Inflammatory macrophage treated with lipopolysaccharide for 4 hours (primary cell): ENCODE measurements around the gene CASZ1.

Experiments
- DNase-seq: peaks from one replicate; pipeline ENCODE4 v3.0.0-alpha.2; 2020

CASZ1 gene

DNA sequence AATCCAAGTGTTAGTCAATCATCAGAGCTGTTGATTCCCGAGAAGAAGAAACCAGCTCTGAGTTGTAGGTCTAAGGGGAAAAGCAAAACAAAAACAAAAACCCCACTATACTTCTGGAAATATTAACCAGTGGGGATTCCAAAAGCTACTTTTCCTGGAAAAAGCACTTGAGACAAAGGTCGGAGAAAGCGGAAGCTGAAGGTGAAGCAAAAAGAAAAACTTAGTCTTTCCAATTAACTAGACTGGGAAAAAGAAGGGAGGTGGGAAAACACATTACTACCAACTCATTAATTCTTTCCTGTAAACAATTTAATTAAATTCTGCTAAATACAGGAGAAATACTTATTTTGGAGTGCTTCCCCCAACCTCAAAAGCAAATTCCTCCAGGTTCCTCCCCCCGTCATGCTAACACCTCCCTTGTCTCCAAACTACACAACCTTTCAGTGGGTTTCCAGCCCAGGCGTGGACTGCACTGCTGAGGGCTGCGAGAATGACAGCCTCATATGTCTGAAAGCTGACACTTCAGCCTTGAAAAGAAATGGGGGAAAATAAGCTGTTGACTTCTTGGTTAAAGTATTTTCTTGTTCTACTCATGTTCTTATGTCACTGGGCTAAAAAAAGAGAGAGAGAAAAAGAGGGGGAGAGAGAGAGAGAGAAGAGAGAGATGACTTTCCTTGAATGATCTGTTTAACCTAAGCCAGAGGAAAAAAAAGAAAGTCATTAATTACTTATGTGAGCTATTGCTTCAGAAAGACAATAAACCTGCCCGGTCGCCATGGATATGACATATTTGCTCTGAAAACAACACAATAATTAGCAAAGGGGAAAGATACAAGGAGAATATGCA lies 5.1 kb downstream of the CASZ1 start:
- no peak for DNase-seq

DNA sequence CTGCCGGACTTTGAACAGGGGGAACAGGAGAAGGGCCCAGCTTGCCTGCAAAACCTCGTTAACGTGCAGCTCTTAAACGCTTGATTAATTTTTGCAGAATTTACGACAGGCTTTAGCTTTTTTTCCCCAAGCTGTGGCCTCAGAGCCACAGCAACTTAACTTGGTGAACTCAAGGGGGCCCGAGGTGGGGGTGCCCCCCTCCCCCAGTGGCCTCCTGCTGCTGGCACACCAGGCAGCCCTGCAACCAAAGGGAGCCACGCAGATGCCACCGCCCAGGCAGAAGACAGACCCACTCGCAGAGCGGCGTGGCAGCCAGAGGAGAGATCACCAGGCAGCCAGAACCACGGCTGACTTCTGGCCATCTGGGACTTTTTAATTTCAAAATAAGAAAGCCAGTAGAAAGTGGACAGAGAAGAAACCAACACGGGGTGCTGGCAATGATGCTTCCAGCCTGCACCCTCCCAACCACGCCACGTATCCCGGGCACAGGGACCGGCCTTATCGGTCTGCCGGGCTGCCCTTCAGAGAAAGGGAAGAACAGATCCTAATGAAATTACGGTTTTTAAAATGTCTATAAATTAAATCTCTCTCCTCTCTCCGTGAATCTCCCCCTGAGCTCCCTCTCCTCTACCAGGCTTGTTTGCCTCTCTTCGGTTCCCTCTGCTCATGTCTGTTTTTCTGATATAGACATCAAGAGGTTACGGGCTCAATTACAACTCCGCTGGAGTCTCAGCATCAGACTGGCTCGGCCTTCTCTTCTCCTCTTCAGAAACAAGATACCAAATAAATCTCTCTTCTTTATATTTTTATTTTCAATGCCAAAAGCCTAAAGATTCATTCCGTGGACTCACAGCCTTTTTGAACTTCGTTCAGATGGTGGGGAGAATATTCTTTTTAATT lies 6.4 kb downstream of the CASZ1 start:
- no peak for DNase-seq

DNA sequence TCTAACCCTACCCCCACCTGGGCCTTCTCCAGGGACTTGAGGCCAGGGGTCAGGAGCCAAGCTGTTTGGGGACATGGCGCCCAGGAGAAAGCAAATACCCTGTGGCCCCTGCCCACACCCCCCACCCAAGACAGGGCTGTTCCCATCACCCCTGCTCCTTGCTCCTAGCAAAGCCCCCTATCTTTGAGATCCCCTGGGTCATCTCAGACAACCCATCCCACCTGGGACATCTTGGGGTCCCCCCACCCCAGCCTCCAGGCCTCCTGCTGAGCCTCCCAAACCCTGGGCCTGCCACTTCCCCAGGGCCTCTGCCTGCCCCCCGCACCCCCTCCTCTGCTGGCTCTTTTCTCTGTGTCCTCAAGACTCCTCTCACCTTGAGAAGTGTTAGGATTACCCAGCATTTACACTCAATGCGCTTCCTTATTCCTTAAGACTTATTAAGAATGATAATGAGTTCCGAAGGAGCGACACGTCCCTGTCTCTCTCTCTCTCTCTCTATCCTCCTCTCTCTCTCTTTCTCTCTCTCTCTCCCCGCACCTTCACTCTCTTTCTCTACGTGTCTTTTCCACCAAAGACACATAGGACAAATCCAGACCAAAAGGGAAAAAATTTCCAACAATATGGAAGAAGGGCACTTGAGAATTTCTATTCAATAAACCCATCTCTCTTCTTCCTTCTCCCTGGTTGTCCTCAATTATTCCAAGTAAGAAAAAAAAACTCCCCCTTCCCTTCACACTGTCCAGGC lies 7.2 kb downstream of the CASZ1 start:
- DNase-seq: no peak

DNA sequence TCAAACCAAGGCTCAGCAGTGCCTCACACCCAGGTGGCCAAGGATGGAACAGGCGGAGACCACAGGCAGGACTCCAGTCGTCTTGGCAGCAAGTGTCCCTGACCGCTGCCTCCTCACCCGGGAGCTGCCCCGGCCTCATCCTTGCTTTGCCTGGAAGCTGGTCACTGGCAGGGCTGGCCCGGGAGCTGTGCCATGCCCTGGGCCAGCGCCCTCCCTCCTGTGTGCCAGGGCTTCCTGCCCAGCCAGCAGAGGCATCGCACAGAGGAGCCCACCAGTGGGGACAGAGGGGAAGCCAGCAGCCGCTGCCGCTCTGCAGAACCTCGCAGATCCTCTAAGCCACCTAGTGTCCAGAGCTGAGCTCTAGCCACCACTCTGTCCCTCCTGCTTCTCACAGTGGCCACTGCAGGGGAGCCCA lies 7.8 kb downstream of the CASZ1 start:
- no peak for DNase-seq

DNA sequence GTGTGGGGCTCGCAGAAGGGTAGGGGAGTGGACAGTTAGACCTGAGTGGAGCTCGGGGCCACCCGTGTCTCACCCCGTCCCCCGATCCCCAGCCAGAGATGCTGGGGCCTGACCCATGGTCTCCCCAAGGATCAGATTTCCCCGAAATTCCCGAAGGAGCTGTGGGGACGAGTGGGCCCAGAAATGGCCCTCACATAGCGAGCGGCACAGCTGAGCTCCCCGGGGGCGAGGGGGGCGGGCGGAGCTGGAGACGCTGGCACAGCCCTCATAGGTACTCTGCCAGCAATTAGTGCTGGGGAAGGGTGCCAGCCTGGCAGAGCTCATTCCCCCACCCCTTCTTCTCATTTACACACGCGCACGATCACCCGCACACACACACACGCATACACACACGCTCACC lies 9.2 kb downstream of the CASZ1 start:
- no peak for DNase-seq

DNA sequence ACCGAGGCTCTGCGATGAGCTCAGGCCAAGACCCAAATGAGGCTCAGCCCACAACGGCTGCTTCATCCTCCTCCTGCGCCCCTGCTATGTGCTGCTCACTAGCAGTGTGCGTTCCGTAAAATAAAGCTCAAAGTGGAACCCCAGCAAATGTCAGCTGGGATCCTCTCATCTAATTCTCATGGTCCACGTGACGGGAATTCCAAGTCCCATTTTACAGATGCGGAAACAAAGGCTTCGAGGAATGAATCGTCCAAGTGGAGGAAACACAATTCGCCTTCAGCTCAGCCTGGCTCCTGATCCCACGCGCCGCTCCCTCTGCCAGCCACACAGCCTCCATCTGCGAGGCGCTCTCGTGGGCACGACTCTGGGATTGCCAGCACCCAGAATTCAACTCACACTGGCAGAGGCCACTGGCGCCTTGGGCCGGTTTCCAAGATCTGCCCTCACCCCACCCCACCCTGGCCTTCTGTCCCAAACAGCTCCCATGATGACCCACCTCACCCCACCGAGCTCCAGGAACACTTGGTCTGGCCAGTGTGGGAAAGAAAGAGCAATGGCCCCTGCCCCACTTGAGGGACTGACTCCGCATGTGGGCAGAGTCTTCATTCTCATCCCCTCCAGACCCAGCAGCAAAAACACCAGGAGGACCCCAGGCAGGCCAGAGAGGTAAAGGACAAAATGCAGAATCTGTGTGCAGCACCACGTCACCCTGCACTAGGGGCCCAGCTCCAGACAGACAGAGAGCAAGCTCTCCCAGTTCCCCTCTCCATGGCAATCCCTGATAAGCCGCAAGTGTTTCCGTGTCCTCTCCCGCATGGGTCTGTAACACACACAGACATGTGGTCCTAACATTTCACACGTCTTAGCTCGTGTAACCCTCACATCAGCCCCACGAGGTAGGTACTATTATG lies 10.5 kb downstream of the CASZ1 start:
- DNase-seq: no peak

DNA sequence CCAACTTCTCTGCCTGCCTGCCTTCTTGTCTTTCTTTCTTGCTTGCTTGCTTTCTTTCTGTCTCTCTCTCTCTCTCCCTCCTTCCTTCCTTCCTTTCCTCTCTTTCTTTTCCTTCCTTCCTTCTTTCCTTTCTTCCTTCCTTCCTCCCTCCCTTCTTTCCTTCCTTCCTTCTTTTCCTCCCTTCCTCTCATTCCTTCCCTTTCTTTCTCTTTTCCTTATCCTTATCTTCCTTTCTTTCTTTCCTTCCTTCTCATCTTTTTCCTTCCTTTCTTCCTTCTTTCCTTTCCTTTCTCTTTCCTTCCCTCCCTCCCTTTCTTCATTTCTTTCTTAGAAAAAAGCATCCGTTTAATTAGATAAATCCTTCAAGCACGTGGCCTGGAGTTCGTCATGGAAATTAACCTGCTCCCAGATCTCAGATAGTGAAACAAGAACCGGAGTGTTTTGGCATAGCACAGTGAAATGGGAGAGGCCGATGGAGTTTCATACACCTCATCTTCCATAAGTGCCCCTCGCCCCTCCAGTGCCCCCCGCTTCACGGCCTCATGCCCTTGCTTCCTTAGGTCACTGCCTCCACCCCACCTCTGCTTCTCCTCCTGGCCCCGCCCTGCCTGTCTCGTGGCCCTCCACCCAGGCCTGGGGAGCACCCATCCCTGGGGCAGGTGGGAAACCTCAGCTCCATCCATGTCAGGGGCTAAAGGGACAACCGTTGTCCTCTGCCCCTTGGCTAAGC lies 11.3 kb downstream of the CASZ1 start:
- no peak for DNase-seq

DNA sequence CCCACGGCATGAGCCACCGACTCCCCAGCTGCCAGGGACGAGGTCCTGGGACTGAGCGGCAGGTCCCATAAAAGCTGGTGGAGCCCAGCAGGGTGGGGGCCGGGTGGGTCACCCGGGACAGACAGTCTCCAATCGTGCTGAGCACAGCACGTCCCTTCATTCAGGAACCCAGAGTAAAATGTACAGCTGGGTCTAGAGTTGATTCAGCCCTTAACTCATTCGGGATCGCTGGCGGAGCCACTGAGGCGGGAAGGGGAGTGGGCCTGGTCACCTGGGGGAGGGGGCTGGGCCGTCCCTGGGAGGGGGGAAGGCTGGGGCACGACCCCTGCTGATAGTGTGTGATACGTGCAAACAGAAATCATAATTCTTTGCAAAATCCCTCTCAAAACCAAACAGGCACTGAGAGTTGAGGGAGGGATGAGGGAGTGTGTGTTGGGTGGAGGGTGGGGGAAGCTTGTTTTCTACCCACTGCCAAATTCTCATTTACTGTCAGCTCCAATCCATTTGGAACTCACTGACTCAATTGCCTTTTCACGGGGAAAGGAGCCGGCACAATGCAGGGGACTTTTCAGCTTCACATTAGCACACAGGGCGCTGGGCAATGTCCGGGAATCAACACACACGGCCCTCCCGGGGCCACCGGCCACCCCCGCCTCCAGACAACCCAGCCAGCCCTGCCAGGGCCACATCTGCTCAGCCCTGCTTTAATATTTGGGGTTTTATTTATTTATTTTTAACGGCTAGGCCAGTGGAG lies 13.8 kb downstream of the CASZ1 start:
- no peak for DNase-seq

DNA sequence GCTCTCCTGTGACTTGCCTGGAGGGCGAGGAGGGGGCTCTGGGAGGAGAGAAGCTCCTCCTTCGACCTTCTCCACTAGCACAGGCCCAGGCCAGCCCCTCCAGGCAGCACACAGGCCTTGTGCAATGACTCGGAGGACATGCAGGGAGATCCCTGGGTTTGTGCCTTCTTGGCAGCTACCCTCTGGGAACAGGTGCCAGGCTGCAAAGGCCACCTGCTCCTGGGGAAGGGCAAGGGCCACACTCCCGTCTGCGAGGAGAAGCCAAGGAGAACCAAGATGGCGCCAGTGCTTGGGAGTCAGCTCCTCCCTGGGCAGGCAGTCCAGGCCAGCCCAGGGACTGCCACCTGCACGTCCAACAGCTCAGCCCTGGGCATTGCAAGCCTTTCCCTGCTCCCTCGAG lies 15.3 kb downstream of the CASZ1 start:
- DNase-seq: no peak

DNA sequence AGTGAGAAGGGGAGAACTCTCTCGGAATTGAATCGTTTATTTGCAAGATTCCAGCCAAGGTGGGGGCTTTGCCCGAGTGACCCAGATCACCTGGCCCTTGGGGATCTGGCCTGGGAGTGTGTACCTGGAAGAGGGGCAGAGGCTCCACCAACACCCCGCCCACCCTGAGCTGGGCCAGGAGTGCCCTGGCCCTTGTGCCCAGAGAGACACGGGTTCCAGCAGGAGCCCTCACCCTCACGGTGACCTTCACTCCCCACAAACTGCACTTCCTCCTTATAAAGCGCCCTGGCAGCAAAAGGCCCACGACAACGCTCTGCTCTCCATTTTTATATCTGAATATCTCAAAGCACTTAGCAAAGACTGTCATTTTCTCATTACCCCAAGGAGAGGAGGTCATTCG lies 16.6 kb downstream of the CASZ1 start:
- no peak for DNase-seq

DNA sequence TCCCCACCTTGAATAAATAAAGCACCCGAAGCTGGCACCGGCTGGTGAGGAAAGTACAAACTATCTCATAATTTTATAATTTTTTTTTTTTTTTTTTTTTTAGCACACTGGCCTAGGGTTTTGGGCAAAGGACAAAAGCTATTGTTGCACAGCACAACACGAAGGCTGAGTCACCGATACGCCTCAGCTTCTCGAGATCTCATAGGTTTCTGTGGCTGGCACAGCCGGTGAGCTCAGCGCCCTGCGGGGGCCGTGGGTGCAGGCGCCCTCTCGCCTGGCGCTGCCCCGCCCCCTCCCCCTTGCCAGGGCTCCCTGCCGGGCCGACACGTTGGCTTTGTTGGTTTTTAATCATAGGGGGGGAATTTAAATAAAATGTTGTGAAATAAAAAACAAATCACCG lies 17.2 kb downstream of the CASZ1 start:
- DNase-seq: no peak

DNA sequence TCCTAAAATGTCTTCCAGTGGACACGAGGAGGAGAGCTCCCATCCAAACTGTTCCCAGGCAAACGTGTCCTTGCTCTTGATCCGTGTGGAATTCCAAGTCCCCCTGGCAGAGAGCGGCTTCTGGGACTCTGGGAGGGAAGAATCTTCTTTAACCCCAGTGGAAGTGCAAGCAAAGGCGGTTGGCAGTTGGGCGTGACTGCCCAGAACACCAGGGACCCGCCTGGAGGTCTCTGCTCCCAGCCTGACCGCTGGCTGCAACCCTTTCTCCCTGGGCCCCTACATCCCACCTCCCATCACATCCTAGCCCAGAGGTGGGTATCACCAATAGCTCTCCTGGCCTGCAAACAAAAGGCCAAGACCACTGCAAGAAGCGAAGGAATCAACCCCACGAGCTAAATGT lies 17.8 kb downstream of the CASZ1 start:
- no peak for DNase-seq

DNA sequence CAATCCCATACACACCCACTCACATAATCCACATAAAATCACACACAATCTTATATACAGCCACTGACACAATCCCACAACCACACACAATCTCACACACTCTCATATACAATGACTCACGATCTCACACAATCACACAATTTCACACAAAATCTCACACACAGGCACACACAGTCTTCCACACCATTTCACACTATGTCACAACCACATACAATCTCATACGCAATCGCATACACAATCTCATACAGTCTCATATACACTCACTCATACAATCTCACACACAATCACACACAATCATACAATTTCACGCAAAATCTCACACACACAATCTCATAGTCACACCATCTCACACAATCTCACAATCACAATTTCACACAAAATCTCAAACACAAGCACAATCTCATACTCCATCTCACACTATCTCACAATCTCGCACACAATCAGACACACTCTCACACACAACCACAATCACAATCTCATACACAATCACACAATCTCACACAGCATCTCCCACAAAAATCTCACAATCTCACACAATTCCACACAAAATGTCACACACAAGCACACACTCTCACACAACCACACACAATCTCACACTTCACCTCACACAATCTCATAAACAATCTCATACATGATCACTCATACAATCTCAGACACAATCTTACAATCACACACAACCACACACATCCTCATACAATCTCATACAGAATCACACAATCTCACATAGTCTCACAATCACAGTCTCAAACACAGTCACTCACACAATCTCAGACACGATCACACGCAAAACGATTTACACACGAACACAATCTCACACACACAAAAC lies 18.5 kb downstream of the CASZ1 start:
- no peak for DNase-seq

DNA sequence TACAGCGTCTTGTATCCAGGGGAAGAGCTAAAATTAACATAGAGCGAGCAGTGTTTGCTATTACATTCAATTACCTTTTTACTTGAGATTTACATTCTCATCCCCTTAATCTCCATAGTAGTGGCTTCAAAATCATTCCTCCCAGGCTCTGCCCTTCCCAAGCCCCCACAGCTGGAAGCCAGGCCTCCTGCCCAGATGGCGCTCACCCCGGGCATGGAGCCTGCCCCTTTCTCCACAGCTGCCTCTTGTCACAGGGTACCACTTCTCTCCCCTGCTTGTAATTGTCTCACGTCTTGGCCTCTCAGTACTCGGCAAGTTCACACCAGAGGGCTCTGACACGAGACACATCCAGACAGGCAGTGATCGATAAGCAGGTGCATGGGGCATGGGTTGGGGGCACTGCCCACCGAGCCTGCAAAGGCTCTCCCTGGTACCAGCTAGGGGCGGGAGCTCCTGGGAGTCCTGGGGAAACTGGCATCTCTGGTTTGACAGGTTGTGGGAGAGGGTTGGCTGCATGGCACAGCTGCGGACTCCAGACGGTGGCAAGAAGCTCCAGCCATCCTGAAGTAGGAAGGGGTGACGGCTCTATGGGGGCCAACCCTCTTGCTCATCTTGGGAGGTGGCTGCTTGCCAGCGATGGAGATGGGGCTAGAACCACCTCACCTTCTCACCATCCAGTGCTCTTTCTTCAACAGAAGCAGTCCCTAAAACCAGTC lies 20.1 kb downstream of the CASZ1 start:
- DNase-seq: no peak

DNA sequence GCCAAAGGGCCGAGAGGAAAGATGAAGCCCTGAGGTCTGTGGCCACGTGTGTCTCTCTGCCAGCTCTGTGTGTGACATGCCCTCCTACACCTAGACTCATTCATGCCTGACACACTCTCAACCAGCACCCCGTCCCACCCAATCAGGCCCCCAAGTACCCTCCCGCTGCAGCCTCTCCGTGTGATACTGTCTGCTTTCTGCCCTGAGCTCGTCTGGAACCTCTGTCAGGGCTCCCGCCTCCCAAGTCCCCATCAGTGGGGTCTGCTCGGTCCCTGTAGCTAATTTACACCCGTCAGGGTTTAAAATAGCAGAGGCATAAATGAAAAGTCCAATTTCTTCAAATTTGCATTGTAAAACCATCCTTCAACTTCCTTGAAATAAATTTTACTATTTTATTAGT lies 20.7 kb downstream of the CASZ1 start:
- no peak for DNase-seq

DNA sequence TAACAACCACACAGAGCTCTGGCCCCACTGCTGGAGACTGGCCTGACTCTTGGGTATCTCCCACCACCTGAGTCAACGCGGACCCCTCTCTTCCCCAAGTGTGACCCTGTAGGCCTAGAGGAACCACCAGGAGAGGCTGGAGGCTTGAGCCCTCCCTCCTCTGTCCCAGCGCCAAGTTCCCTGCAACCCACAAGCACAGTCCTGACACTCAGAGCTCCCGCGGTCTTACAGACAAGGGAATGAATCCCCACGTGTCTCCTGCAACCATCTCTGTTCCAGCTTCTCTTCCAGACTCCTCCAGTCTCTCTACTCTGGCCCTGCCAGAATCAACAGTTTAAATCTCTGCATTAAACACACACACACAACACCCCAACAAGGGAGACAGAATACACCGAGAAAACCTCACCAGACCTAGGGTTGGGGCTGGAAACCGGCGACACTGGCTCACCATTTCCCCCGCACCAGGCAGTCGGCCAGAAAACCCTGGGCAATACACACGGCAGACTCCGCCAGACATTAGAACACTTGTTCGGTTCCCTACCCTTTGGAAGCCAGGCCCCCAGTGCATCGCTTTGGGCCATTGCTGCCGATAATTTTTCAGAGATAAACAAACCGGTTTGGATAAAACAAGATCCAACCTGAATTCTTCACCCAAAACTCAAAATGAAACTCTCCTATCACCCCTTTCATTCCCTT lies 21.7 kb downstream of the CASZ1 start:
- no peak for DNase-seq

DNA sequence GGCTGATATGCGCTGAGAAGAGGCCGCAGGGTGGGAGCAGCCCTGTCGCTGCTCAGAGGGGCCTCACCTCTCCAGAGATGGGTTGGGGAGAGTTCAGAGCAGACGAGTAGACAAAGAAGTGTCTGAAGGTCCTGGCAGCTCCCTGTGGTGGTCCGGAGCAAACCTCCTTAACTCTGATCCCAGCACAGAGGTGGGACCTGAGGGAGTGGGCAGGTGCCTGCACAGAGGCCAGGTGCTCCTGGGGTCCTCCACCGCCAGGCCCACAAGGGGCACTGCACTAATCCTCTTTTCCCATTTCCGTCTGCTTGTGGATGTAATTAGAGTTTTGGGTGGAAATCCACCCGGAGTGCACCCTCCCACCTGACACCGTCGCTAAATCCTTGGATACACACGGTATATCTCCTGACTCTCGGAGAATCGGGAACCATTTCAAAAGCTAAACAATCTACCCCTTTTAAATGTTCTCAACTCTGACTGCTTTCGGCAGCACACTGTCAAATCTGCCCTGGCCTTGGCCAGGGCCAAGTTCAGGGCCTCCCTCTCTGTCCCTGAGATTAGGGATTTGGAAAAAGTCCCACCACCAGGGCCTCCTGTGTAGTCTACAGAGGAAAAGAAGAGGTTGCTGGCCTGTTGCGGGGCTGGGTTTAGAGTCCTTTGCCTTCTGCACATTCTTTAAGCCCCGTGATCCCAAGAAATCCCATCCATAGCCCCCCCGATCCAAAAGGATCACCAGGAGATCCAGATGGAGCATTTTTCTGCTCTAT lies 22.4 kb downstream of the CASZ1 start:
- no peak for DNase-seq

DNA sequence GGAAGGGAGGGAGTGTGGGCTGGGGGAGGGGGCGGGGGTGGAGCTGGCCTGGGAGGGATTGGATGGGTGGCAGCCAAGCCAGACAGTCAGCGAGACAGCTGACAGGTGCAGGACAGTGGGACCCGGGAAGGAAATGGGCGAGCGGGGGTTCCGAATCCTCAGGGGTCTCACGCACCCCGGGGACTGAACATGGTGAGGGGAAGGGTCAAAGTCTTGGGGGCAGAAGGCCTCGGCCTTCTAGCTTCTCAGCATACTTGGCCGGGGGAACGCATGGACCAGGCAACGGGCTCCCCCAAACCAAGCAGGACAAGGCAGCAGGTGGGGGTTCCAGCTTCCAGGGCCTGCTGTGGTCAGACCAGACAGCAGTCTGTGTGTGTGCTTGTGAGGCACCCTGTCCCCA lies 23.1 kb downstream of the CASZ1 start:
- no peak for DNase-seq
